GM10248 (cell line): ENCODE measurements around the gene SOX5.

ENCODE experiments used
- CTCF ChIA-PET: fragments of 300-600 bp; sonication (Branson Sonifier 250); formaldehyde crosslinking; extraction: SDS; loops from one replicate; lab custom pipeline; 2021; ENCODE audit warnings: antibody characterized with exemption; lab: Yijun Ruan, JAX
- POLR2A ChIA-PET: fragments of 350-650 bp; sonication (Branson Sonifier 250); formaldehyde crosslinking; extraction: SDS; loops from one replicate; lab custom pipeline; 2020; ENCODE audit warnings: antibody characterized with exemption; lab: Yijun Ruan, JAX
- DNase-seq: peaks from one replicate; pipeline ENCODE4 v3.0.0; 2012; ENCODE audit errors: extremely low spot score
- CTCF ChIP-seq: IDR thresholded peaks from 2 replicates; pipeline ENCODE4 v1.5.1; 2012; ENCODE audit warnings: mild to moderate bottlenecking, low read depth; ENCODE audit errors: extremely low read depth, missing control alignments, control extremely low read depth

Gene SOX5

GRCh38 chr12:23542187-23542586 lies 407.3 kb downstream of the SOX5 start:
- no peak for DNase-seq
- ChIA-PET POLR2A (no interaction called here), CTCF (no interaction called here)
- no peak for TF ChIP-seq CTCF

DNA sequence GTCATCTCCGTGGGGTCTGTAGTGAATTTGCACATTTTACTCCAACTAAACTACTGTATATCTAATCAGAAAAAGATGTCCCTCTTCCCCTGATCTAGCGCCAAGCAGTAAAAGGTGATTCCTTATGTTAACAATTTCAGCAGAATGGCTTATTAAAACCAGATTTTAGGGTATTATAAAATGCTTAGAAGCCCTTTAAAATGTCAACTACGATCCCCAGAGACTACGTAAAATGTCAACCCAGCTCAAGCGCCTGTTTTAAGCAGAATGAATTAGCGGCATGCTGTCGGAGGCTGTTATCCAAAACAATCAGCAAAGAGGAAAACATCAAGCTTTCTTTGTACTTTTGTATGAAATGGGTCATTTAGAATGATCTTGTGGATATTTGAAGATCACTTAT lies 408.9 kb downstream of the SOX5 start:
- ChIA-PET POLR2A (no interaction called here), CTCF (interaction anchor here (1.2 kb wide), 1 partner anchor 19 kb away, joined by 3 read pairs; no protein-coding TSS in a partner anchor)
- TF ChIP-seq CTCF = no peak

DNA sequence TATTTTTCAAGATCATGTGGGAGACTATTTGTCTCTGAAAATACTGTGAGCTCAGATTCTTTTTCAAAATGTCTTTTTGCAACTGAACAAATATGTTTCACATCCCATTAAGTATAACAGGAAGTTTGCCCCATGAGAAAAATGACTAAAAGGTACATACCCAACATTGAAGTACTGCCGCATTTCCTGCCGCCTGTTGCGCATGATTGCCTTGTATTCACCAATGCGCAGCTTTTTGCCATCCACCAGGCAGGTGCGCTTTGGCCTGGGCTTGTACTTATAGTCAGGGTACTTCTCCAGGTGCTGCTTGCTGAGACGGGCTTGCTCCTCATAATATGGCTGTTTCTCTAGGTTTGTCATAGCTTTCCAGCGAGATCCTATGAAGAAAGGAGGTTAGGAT lies 413.2 kb downstream of the SOX5 start:
- CTCF ChIA-PET = interaction anchor here (0.8 to 1.8 kb wide), 4 partner anchors 12 to 23 kb away, joined by 3 to 7 read pairs (median 3); no protein-coding TSS in a partner anchor
- no peak for TF ChIP-seq CTCF
- POLR2A ChIA-PET = no interaction called here
- no peak for DNase-seq

More for the DNA sequence above, 408.9 kb downstream of the SOX5 start:
- DNase-seq = no peak

- CTCF ChIA-PET = interaction anchor here (0.8 to 1.8 kb wide), 3 partner anchors 11 to 24 kb away, joined by 3 to 7 read pairs (median 3); no protein-coding TSS in a partner anchor
- POLR2A ChIA-PET = no interaction called here
These were observed 414.0 kb downstream of the SOX5 start for GRCh38 chr12:23535441-23535840.

GRCh38 chr12:23534196-23534595 lies 415.3 kb downstream of the SOX5 start:
- no peak for TF ChIP-seq CTCF
- ChIA-PET POLR2A (no interaction called here), CTCF (interaction anchor here (0.6 kb wide), 1 partner anchor 298 kb away, joined by 4 read pairs; no protein-coding TSS in a partner anchor)
- DNase-seq = no peak

More at GRCh38 chr12:23535441-23535840, 414.0 kb downstream of the SOX5 start:
- TF ChIP-seq CTCF = no peak
- no peak for DNase-seq

DNA sequence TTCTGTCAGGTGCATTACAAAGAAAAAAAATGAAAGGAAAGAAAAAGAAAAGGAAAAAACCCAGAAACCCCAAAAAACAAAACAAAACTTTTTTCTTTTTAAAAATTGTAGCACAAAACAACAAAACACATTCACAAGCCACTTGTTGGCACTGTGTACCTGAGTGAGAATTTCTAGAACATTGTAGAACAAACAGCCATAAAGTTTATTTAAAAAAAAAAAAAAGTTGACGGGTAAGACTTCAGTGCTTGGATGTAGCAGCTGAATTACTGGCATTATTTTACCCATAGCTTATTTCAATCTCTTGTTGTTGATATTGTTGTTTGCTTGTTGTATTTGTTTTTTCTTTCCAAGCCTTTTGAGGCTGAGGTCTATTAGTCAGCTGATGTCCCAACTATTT lies 415.8 kb downstream of the SOX5 start:
- ChIA-PET POLR2A (no interaction called here), CTCF (interaction anchor here (0.6 to 1.9 kb wide), 2 partner anchors 11 to 298 kb away, joined by 4 to 6 read pairs; no protein-coding TSS in a partner anchor)
- no peak for TF ChIP-seq CTCF
- DNase-seq = no peak
